K562 (cell line): ENCODE measurements around the gene CLUH. TPM values are rescaled to one million over a fixed set of nuclear protein-coding genes. Genes with fewer than 3 reads are reported as not detected.

Source experiments
- CTCFL ChIP-seq: IDR thresholded peaks from 2 replicates; pipeline ENCODE4 v1.6.1; 2011; ENCODE audit warnings: borderline replicate concordance, low read depth, mild to moderate bottlenecking, moderate library complexity, low read length; ENCODE audit not compliant: insufficient read depth, poor library complexity, severe bottlenecking
- HDAC6 ChIP-seq: IDR thresholded peaks from 2 replicates; pipeline ENCODE4 v1.6.1; 2012; ENCODE audit warnings: low read depth, mild to moderate bottlenecking, control low read depth, inconsistent platforms, low read length, moderate library complexity
- RHOXF2B ChIP-seq: fragments of 250-450 bp; sonication (Bioruptor Pico); conservative IDR thresholded peaks from 2 replicates; pipeline ENCODE4 v1.5.1; 2021
- TRIM24 ChIP-seq, 2 experiments: fragments of 450-650 bp; IDR thresholded peaks; 2 replicates each; pipeline ENCODE4 v1.6.1; 2016
- WHSC1 ChIP-seq: IDR thresholded peaks from one replicate; pipeline ENCODE4 v1.6.1; 2012; ENCODE audit warnings: low read length, control low read depth, inconsistent platforms
- ZBTB11 ChIP-seq, 3 experiments: fragments of 200-800 bp in 1 of 3; fragments of 250-450 bp in 1 of 3; fragments of 450-650 bp in 1 of 3; sonication (Bioruptor Pico) in 1 of 3; sonication (Bioruptor generic) in 1 of 3; formaldehyde crosslinking in 1 of 3; IDR thresholded peaks; 2 replicates each; pipeline versions ENCODE4 v1.6.1 to v1.8.0; 2016 to 2022; ENCODE audit warnings: mild to moderate bottlenecking in 2 of 3, missing genetic modification characterization in 2 of 3, missing compliant biosample characterization in 1 of 3, moderate library complexity in 1 of 3
- ZNF655 ChIP-seq: fragments of 250-450 bp; sonication (Bioruptor Pico); IDR thresholded peaks from 2 replicates; pipeline ENCODE4 v1.5.0; 2021
- polyA plus RNA-seq, 8 experiments: library from polyadenylated mRNA; depleted of rRNA in 4 of 8; stranded (reverse) in 5 of 8; unstranded in 3 of 8; fragments of >200 nt; fragmentation: Nextera tagmentation in 2 of 8; fragmentation: Illumina TruSeq in 1 of 8; extraction: Ambion mirVana in 2 of 8; extraction: Trizol in 1 of 8; gene quantifications; 2 replicates each; pipeline versions ENCODE4 v1.2.1 to v1.2.3, GENCODE V29; 2011 to 2014; ENCODE audit warnings: inconsistent platforms in 1 of 8, missing spikeins in 1 of 8
- total RNA-seq, 7 experiments: library from RNA; depleted of rRNA in 6 of 7; stranded (reverse); fragments of >200 nt in 6 of 7; fragmentation: Illumina TruSeq in 2 of 7; extraction: Trizol in 2 of 7; gene quantifications; 2 replicates each; pipeline versions ENCODE4 v1.2.1 to v1.2.3, GENCODE V29; 2011 to 2021; ENCODE audit warnings: low replicate concordance in 1 of 7

The CLUH gene
- total and polyA plus RNA-seq, 9 of the 15 experiments (the other 6 are each of a cell fraction or from before 2014, with no cell fraction given), result 0.21 to 140 (median 33.2) TPM

- TF ChIP-seq CTCFL, result no peak
- TF ChIP-seq ZBTB11 (CRISPR knock-in tag; IDR thresholded peaks at IDR 0.05), result no peak
- TF ChIP-seq HDAC6, result no peak
- TF ChIP-seq TRIM24 (IDR thresholded peaks at IDR 0.05), result no peak
- no peak for TF ChIP-seq RHOXF2B (CRISPR knock-in tag)
- no peak for TF ChIP-seq WHSC1
- no peak for TF ChIP-seq ZNF655 (CRISPR knock-in tag)
These were observed 2.9 kb downstream of the CLUH start (continued) for GRCh38 chr17:2708585-2709182.
